B cell (primary cell): ENCODE data around the gene NUDT9. TPM values are rescaled to one million over a fixed set of nuclear protein-coding genes. Genes with fewer than 3 reads are reported as not detected.
"Not testable (repeated sequence)": the region's sequence is repeated elsewhere in the genome, so short reads cannot be mapped to it uniquely, and the experiment has no call there.

Experiments
- ATAC-seq: fragments of 200-7000 bp; cut with Tn5 transposase; one replicate; pipeline ENCODE4 v1.10.0; 2021; ENCODE audit warnings: low read depth, mild to moderate bottlenecking, moderate number of reproducible peaks, moderate library complexity
- CTCF ChIA-PET: fragments of 350-600 bp; sonication (Branson Sonifier 250); formaldehyde crosslinking; loops from one replicate; lab custom pipeline; 2021; ENCODE audit warnings: antibody characterized with exemption, inconsistent platforms; lab: Charles Lee
- POLR2A ChIA-PET: fragments of 350-600 bp; sonication (Branson Sonifier 250); formaldehyde crosslinking; loops from one replicate; lab custom pipeline; 2021; ENCODE audit warnings: antibody characterized with exemption; lab: Charles Lee
- DNase-seq: peaks from one replicate; pipeline ENCODE4 v3.0.0; 2013
- H2AFZ ChIP-seq: 2 replicates; pipeline ENCODE4 v1.6.1; 2012; ENCODE audit warnings: mild to moderate bottlenecking, low read depth, low read length; ENCODE audit not compliant: insufficient read depth, poor library complexity, severe bottlenecking
- H3K27ac ChIP-seq, 2 donors: 1 replicate in 1 of 2; 2 replicates in 1 of 2; pipeline ENCODE4 v1.5.1; 2012 to 2013; ENCODE audit warnings: low read length in 2 of 2, mild to moderate bottlenecking in 2 of 2, moderate library complexity in 1 of 2
- H3K27me3 ChIP-seq, 4 experiments: fragments of 200-600 bp in 1 of 4; sonication (generic) in 1 of 4; replicated peaks in 1 of 4; 1 replicate in 2 of 4; 2 replicates in 2 of 4; pipeline versions ENCODE4 v1.6.1 to v1.7.0; 2013 to 2016; ENCODE audit warnings: low read length in 3 of 4, mild to moderate bottlenecking in 2 of 4, mixed read lengths in 1 of 4, moderate library complexity in 1 of 4; ENCODE audit not compliant: insufficient read depth in 4 of 4, control insufficient read depth in 3 of 4; ENCODE audit errors: control extremely low read depth in 1 of 4
- H3K36me3 ChIP-seq, 2 experiments: replicated peaks in 1 of 2; 1 replicate in 1 of 2; 2 replicates in 1 of 2; pipeline versions ENCODE4 v1.6.1 to v1.7.1; 2013; ENCODE audit warnings: low read length in 1 of 2; ENCODE audit not compliant: insufficient read depth in 2 of 2, control insufficient read depth in 1 of 2; ENCODE audit errors: control extremely low read depth in 1 of 2, extremely low read depth in 1 of 2
- H3K4me1 ChIP-seq, 2 donors: fragments of 200-600 bp in 1 of 2; sonication (generic) in 1 of 2; 1 replicate in 1 of 2; 2 replicates in 1 of 2; pipeline versions ENCODE4 v1.5.1 to v1.6.1; 2013 to 2017; ENCODE audit warnings: low read length in 2 of 2; ENCODE audit not compliant: control insufficient read depth in 2 of 2, insufficient read depth in 2 of 2
- H3K4me2 ChIP-seq: replicated peaks from 2 replicates; pipeline ENCODE3; 2012; ENCODE audit warnings: mild to moderate bottlenecking, low read depth, low read length; ENCODE audit not compliant: poor library complexity, severe bottlenecking
- H3K4me3 ChIP-seq, 5 experiments: fragments of 200-600 bp in 1 of 5; sonication (generic) in 1 of 5; 1 replicate in 3 of 5; 2 replicates in 2 of 5; pipeline versions ENCODE4 v1.5.1 to v1.7.0; 2011 to 2016; ENCODE audit warnings: low read length in 4 of 5, mild to moderate bottlenecking in 4 of 5, low read depth in 2 of 5, control low read depth in 1 of 5, moderate library complexity in 1 of 5; ENCODE audit not compliant: insufficient read depth in 1 of 5; ENCODE audit errors: control extremely low read depth in 1 of 5, extremely low read depth in 1 of 5
- H3K79me2 ChIP-seq: fragments of 200-600 bp; sonication (generic); one replicate; pipeline ENCODE4 v1.6.0; 2016; ENCODE audit warnings: low read length; ENCODE audit not compliant: control insufficient read depth, insufficient read depth
- H3K9ac ChIP-seq: fragments of 200-600 bp; sonication (generic); 2 replicates; pipeline ENCODE4 v1.6.1; 2017; ENCODE audit warnings: mild to moderate bottlenecking, low read length, moderate library complexity
- H3K9me3 ChIP-seq, 3 donors: one replicate each; pipeline versions ENCODE4 v1.6.1 to v1.7.1; 2013; ENCODE audit warnings: low read length in 2 of 3; ENCODE audit not compliant: control insufficient read depth in 2 of 3, insufficient read depth in 1 of 3; ENCODE audit errors: control extremely low read depth in 1 of 3
- H4K20me1 ChIP-seq: 2 replicates; pipeline ENCODE4 v1.6.0; 2012; ENCODE audit warnings: mild to moderate bottlenecking, low read length; ENCODE audit not compliant: insufficient read depth, control insufficient read depth, poor library complexity, severe bottlenecking
- H3K27ac Mint-ChIP-seq: one replicate; pipeline ENCODE4 v1.8.0; 2021; ENCODE audit warnings: mixed read lengths
- H3K27me3 Mint-ChIP-seq: one replicate; pipeline ENCODE4 v1.8.0; 2021; ENCODE audit warnings: mixed read lengths
- H3K4me1 Mint-ChIP-seq: one replicate; pipeline ENCODE4 v1.8.0; 2021; ENCODE audit warnings: mixed read lengths
- H3K4me3 Mint-ChIP-seq: one replicate; pipeline ENCODE4 v1.8.0; 2021; ENCODE audit warnings: mixed read lengths
- H3K9me3 Mint-ChIP-seq: one replicate; pipeline ENCODE4 v1.8.0; 2022; ENCODE audit warnings: mixed read lengths; ENCODE audit not compliant: insufficient read depth
- CTCF ChIP-seq: fragments of 200-600 bp; IDR thresholded peaks from one replicate; pipeline ENCODE4 v1.8.0; 2022; ENCODE audit warnings: antibody characterized with exemption, mild to moderate bottlenecking
- EZH2 ChIP-seq: IDR thresholded peaks from 2 replicates; pipeline ENCODE4 v1.6.1; 2012; ENCODE audit warnings: borderline replicate concordance, low read depth, mild to moderate bottlenecking, moderate library complexity, low read length; ENCODE audit not compliant: insufficient read depth, poor library complexity, severe bottlenecking
- WGBS: methylation state at CpG from one replicate; pipeline ENCODE4 v1.1.5; 2013; ENCODE audit warnings: missing lambda C conversion rate; ENCODE audit not compliant: insufficient coverage; 5-methylcytosine and 5-hydroxymethylcytosine counted together
- intact Hi-C: fragments of 100-400 bp; cut with micrococcal nuclease; formaldehyde crosslinking; loops from one replicate; pipeline ENCODE4 v1.10.0; 2022
- polyA plus RNA-seq: library from polyadenylated mRNA; depleted of rRNA; stranded (reverse); fragments of >200 nt; gene quantifications from 2 replicates; pipeline ENCODE4 v1.2.3, GENCODE V29; 2012
- total RNA-seq, 2 donors: library from RNA; stranded (reverse); fragments of 120-200 nt in 1 of 2; gene quantifications; 1 replicate in 1 of 2; 2 replicates in 1 of 2; pipeline versions ENCODE4 v1.2.3 to v1.2.4, GENCODE V29; 2013 to 2022

NUDT9 gene
- total and polyA plus RNA-seq, 2 donors (not counting 1 experiment from before 2014, with no cell fraction given), result 10.0 to 17.5 TPM

GRCh38 chr4:87481377-87481776 lies 59.0 kb downstream of the NUDT9 start:
- POLR2A ChIA-PET, result no interaction called here
- Histone ChIP-seq H3K9ac (no peak overlapping the region), H3K79me2 (no peaks in the 10 kb centered on the region), H2AFZ (no peak overlapping the region), H3K27ac (no peak overlapping the region), H3K4me2 (no peak overlapping the region), H3K27me3 (no peaks in the 10 kb centered on the region), H3K4me3 (no peak overlapping the region), H4K20me1 (no peaks in the 10 kb centered on the region), H3K4me1 (no peaks in the 10 kb centered on the region), H3K9me3 (no peaks in the 10 kb centered on the region), H3K36me3 (no peaks in the 10 kb centered on the region)
- no peak for ATAC-seq
- no peak for DNase-seq
- no peaks in the 10 kb centered on the region for H3K9me3 Mint-ChIP-seq
- intact Hi-C loops, result no loop called here
- H3K4me3 Mint-ChIP-seq, result no peak overlapping the region
- no peak for TF ChIP-seq EZH2
- TF ChIP-seq CTCF, result no peak
- H3K4me1 Mint-ChIP-seq, result no peaks in the 10 kb centered on the region
- no peak overlapping the region for H3K27ac Mint-ChIP-seq
- H3K27me3 Mint-ChIP-seq, result no peaks in the 10 kb centered on the region
- CTCF ChIA-PET, result no interaction called here

- intact Hi-C loops, H3K79me2 ChIP-seq, H3K27ac ChIP-seq, H3K36me3 ChIP-seq, H3K4me3 Mint-ChIP-seq, CTCF ChIA-PET, H3K9me3 Mint-ChIP-seq, ATAC-seq, H3K27ac Mint-ChIP-seq, H2AFZ ChIP-seq, H3K27me3 Mint-ChIP-seq, H3K9ac ChIP-seq, H3K4me3 ChIP-seq, H3K4me2 ChIP-seq, H3K4me1 ChIP-seq, DNase-seq, POLR2A ChIA-PET, H3K27me3 ChIP-seq, H3K9me3 ChIP-seq, H3K4me1 Mint-ChIP-seq, H4K20me1 ChIP-seq: not testable (repeated sequence)
Observed at GRCh38 chr4:87483247-87483646, 60.9 kb downstream of the NUDT9 start.

- H3K4me2 ChIP-seq, H4K20me1 ChIP-seq, H3K4me1 ChIP-seq, H3K27ac Mint-ChIP-seq, DNase-seq, H3K27ac ChIP-seq, H3K36me3 ChIP-seq, intact Hi-C loops, H3K27me3 Mint-ChIP-seq, POLR2A ChIA-PET, H3K9ac ChIP-seq, H3K4me3 Mint-ChIP-seq, H3K9me3 Mint-ChIP-seq, H3K27me3 ChIP-seq, H3K4me1 Mint-ChIP-seq, ATAC-seq, H3K79me2 ChIP-seq, CTCF ChIA-PET, H3K4me3 ChIP-seq, H2AFZ ChIP-seq: not testable (repeated sequence)
- WGBS, result 100% methylated on average over 1 of the region's 4 CpGs
- H3K9me3 ChIP-seq, result peaks cover 0 to 12% (median 3%) of the 10 kb centered on the region in 3 donors
Observed at GRCh38 chr4:87488666-87489065, 66.3 kb downstream of the NUDT9 start.
